22Rv1 (cell line): ENCODE data around the gene GFPT1.

Experiments used
- CTCF ChIP-seq: fragments of 450-650 bp; IDR thresholded peaks from 2 replicates; pipeline ENCODE4 v1.5.1; 2017; ENCODE audit warnings: mild to moderate bottlenecking
- ZFX ChIP-seq: fragments of 450-650 bp; IDR thresholded peaks from 2 replicates; pipeline ENCODE4 v1.6.1; 2017; ENCODE audit warnings: antibody characterized with exemption, borderline replicate concordance

DNA sequence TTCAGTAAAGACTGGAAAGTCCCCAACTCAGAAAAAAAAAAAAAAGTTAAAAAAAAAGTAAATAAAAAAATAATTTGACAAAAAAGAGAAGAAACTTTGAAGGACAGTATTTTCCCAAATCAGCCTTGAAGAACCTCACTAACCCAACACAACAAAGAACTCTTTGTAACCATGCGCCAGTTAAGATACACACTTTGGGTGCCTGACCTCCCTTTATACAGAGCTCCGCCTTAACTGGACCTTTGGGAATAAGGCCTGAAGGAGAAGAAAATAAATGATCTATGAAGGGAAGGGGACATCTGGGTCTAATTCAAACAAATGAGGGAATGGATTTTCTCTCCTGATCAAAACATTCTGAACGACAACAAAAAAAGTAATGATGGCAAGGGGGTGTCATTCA is 2.2 kb upstream of the GFPT1 start:
- TF ChIP-seq CTCF: no peak
- TF ChIP-seq ZFX: no peak
